Upper lobe of right lung (tissue), 1 donor: ENCODE data around the gene ABCC2. TPM values are rescaled to one million over a fixed set of nuclear protein-coding genes. Genes with fewer than 3 reads are reported as not detected.
"Not testable (repeated sequence)": the region's sequence is repeated elsewhere in the genome, so short reads cannot be mapped to it uniquely, and the experiment has no call there.

Experiments used
- ATAC-seq: fragments of 200-7000 bp; cut with Tn5 transposase; one replicate; pipeline ENCODE4 v1.9.1; 2020; ENCODE audit warnings: mild to moderate bottlenecking, moderate library complexity
- DNase-seq: peaks from one replicate; pipeline ENCODE4 v3.0.0-alpha.2; 2020
- H3K27ac ChIP-seq: fragments of 200-600 bp; one replicate; pipeline ENCODE4 v1.8.0; 2022
- H3K27me3 ChIP-seq: fragments of 200-600 bp; one replicate; pipeline ENCODE4 v1.8.0; 2022; ENCODE audit warnings: mild to moderate bottlenecking
- H3K36me3 ChIP-seq: fragments of 200-600 bp; one replicate; pipeline ENCODE4 v1.8.0; 2022
- H3K4me1 ChIP-seq: fragments of 200-600 bp; one replicate; pipeline ENCODE4 v1.8.0; 2022
- H3K4me3 ChIP-seq: fragments of 200-600 bp; one replicate; pipeline ENCODE4 v1.8.0; 2022; ENCODE audit warnings: mild to moderate bottlenecking
- H3K9me3 ChIP-seq: fragments of 200-600 bp; one replicate; pipeline ENCODE4 v1.8.0; 2022
- intact Hi-C: fragments of 100-400 bp; cut with DNase I; formaldehyde crosslinking; loops from one replicate; pipeline ENCODE4 v1.11.0; 2022
- total RNA-seq: library from RNA; stranded (reverse); fragmentation: NEBNext Ultra II Directional; extraction: Animal tissue kit (Norgen Biotek cat#: 25700); gene quantifications from one replicate; pipeline ENCODE4 v1.2.1, GENCODE V29; 2021
- TF ChIP-seq, protein P1 (sequence below): fragments of 200-600 bp; IDR thresholded peaks from one replicate; pipeline ENCODE4 v1.8.0; 2022; ENCODE audit warnings: antibody characterized with exemption
- donor health status: DM: no; HTN: yes; CAD: no; lungs with severe emphysema.

ABCC2 gene
- total RNA-seq, 1 donor from 2014 or later, result 1.1 TPM

DNA sequence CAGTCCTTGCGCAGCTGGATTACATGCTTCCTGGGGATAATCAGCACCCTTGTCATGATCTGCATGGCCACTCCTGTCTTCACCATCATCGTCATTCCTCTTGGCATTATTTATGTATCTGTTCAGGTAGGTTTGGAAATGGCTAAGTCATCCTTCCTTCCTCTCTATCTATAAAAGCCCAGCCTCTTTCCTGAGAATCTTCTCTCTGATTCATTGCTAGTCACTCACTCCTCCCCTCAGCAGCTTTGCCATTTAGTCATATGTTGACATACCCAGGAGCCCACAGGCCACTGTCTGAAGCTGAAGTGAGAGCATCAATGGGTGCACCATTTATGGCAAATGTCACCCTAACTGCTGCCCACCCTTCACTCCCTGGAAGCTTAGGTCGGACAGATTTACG lies 52.0 kb downstream of the ABCC2 start:
- Histone ChIP-seq H3K36me3 (no peaks in the 10 kb centered on the region), H3K4me3 (no peak overlapping the region), H3K27ac (no peak overlapping the region), H3K4me1 (no peaks in the 10 kb centered on the region), H3K27me3 (no peaks in the 10 kb centered on the region), H3K9me3 (no peaks in the 10 kb centered on the region)
- TF ChIP-seq, protein P1, sequence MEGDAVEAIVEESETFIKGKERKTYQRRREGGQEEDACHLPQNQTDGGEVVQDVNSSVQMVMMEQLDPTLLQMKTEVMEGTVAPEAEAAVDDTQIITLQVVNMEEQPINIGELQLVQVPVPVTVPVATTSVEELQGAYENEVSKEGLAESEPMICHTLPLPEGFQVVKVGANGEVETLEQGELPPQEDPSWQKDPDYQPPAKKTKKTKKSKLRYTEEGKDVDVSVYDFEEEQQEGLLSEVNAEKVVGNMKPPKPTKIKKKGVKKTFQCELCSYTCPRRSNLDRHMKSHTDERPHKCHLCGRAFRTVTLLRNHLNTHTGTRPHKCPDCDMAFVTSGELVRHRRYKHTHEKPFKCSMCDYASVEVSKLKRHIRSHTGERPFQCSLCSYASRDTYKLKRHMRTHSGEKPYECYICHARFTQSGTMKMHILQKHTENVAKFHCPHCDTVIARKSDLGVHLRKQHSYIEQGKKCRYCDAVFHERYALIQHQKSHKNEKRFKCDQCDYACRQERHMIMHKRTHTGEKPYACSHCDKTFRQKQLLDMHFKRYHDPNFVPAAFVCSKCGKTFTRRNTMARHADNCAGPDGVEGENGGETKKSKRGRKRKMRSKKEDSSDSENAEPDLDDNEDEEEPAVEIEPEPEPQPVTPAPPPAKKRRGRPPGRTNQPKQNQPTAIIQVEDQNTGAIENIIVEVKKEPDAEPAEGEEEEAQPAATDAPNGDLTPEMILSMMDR, result no peak
- intact Hi-C loops, result no loop called here
- ATAC-seq (no peak), DNase-seq (no peak)

DNA sequence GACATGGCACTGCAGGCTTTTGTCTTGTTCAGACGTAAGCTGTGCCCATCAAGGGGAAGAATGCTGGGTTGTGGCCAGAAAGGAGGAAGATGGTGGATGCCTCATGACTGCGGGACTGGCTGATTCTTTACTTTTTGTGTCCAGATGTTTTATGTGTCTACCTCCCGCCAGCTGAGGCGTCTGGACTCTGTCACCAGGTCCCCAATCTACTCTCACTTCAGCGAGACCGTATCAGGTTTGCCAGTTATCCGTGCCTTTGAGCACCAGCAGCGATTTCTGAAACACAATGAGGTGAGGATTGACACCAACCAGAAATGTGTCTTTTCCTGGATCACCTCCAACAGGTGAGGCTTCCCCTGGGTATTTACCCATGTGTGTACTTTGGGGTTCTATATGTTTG lies 53.5 kb downstream of the ABCC2 start:
- H3K9me3 ChIP-seq, result no peaks in the 10 kb centered on the region
- intact Hi-C loops, result no loop called here
- ATAC-seq, result no peak
- H3K27ac ChIP-seq, result no peak overlapping the region
- no peaks in the 10 kb centered on the region for H3K36me3 ChIP-seq
- H3K4me1 ChIP-seq, result no peaks in the 10 kb centered on the region
- TF ChIP-seq, protein P1, result no peak
- no peak overlapping the region for H3K4me3 ChIP-seq
- no peaks in the 10 kb centered on the region for H3K27me3 ChIP-seq
- no peak for DNase-seq

- H3K36me3 ChIP-seq, result no peaks in the 10 kb centered on the region
- H3K9me3 ChIP-seq, result no peaks in the 10 kb centered on the region
- DNase-seq, result no peak
- intact Hi-C loops, result no loop called here
- H3K4me1 ChIP-seq, result no peaks in the 10 kb centered on the region
- no peak overlapping the region for H3K4me3 ChIP-seq
- TF ChIP-seq, protein P1, result no peak
- ATAC-seq, result no peak
- H3K27ac ChIP-seq, result no peak overlapping the region
- H3K27me3 ChIP-seq, result no peaks in the 10 kb centered on the region
Observed at GRCh38 chr10:99836711-99837110, 54.3 kb downstream of the ABCC2 start.

- H3K9me3 ChIP-seq, H3K4me3 ChIP-seq, H3K27me3 ChIP-seq, ATAC-seq, H3K27ac ChIP-seq, H3K36me3 ChIP-seq, intact Hi-C loops, DNase-seq, H3K4me1 ChIP-seq: not testable (repeated sequence)
Observed at GRCh38 chr10:99840859-99841258, 58.4 kb downstream of the ABCC2 start.

GRCh38 chr10:99841746-99842145 lies 59.3 kb downstream of the ABCC2 start:
- Histone ChIP-seq H3K4me3 (no peak overlapping the region), H3K9me3 (no peaks in the 10 kb centered on the region), H3K27ac (no peak overlapping the region), H3K36me3 (no peaks in the 10 kb centered on the region), H3K4me1 (peaks cover 8% of the 10 kb centered on the region), H3K27me3 (no peaks in the 10 kb centered on the region)
- TF ChIP-seq, protein P1, result no peak
- intact Hi-C loops, result no loop called here
- ATAC-seq, result no peak
- DNase-seq, result no peak

GRCh38 chr10:99843310-99843709 lies 60.9 kb downstream of the ABCC2 start:
- Histone ChIP-seq H3K36me3 (no peaks in the 10 kb centered on the region), H3K4me1 (peaks cover 8% of the 10 kb centered on the region), H3K4me3 (no peak overlapping the region), H3K9me3 (no peaks in the 10 kb centered on the region), H3K27ac (no peak overlapping the region), H3K27me3 (no peaks in the 10 kb centered on the region)
- DNase-seq (no peak), ATAC-seq (no peak)
- TF ChIP-seq, protein P1, result no peak
- intact Hi-C loops, result no loop called here
